GM20000 (cell line): ENCODE measurements around the gene EBF3.

Source experiments
- DNase-seq: peaks from one replicate; pipeline ENCODE4 v3.0.0; 2012; ENCODE audit warnings: low spot score
- CTCF ChIP-seq: IDR thresholded peaks from 2 replicates; pipeline ENCODE4 v1.5.1; 2012; ENCODE audit warnings: mild to moderate bottlenecking, control low read depth; ENCODE audit errors: extremely low read depth, missing control alignments

The EBF3 gene

GRCh38 chr10:129825826-129826225 is 138.2 kb downstream of the EBF3 start:
- no peak for DNase-seq
- TF ChIP-seq CTCF, result no peak

GRCh38 chr10:129825221-129825620 is 138.9 kb downstream of the EBF3 start:
- DNase-seq, result no peak
- no peak for TF ChIP-seq CTCF

- no peak for TF ChIP-seq CTCF
- DNase-seq, result no peak
These were observed 143.6 kb downstream of the EBF3 start for GRCh38 chr10:129820451-129820850.

- DNase-seq, result no peak
- TF ChIP-seq CTCF, result no peak
These were observed 147.4 kb downstream of the EBF3 start for GRCh38 chr10:129816656-129817045.

- DNase-seq, result no peak
- no peak for TF ChIP-seq CTCF
These were observed 148.0 kb downstream of the EBF3 start for GRCh38 chr10:129815898-129816655.

- TF ChIP-seq CTCF, result no peak
- DNase-seq, result no peak
These were observed 149.1 kb downstream of the EBF3 start for GRCh38 chr10:129814681-129815646.

GRCh38 chr10:129812398-129812797 is 151.7 kb downstream of the EBF3 start:
- TF ChIP-seq CTCF, result no peak
- DNase-seq, result no peak
